ENCODE data around the gene MGLL.

DNA sequence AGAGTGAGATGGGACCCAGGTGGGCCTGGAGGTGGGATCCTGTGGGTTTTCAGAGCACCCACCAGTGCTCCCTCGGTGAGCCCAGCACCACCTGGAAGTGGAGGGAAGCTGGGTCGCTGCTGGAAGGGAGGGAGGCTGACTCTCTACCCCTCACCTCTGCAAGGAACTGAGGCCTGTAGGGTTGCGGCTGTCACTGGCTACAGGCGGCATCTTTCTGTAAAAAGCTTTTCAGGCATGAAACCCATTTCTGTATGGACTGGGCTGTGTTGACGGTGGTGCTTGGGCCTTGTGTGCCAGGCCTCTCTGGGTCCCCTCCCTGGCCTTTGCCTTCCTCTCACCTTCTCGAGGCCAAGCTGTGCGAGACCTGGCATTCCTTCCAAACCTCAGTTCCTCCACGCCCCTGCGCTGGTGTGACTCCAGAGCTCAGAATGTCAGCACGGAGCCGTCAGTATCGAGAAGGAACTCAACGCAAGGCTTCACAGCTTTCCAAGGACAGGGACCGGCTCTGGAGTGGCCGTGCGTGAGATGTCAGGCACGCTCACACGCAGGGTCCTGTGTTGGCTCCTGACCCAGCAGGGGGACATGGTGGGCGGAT, 133.0 kb downstream of the MGLL start:
- TF ChIP-seq, protein P1, sequence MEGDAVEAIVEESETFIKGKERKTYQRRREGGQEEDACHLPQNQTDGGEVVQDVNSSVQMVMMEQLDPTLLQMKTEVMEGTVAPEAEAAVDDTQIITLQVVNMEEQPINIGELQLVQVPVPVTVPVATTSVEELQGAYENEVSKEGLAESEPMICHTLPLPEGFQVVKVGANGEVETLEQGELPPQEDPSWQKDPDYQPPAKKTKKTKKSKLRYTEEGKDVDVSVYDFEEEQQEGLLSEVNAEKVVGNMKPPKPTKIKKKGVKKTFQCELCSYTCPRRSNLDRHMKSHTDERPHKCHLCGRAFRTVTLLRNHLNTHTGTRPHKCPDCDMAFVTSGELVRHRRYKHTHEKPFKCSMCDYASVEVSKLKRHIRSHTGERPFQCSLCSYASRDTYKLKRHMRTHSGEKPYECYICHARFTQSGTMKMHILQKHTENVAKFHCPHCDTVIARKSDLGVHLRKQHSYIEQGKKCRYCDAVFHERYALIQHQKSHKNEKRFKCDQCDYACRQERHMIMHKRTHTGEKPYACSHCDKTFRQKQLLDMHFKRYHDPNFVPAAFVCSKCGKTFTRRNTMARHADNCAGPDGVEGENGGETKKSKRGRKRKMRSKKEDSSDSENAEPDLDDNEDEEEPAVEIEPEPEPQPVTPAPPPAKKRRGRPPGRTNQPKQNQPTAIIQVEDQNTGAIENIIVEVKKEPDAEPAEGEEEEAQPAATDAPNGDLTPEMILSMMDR (conservative IDR thresholded peaks at IDR 0.05 in 1 of 2, IDR thresholded peaks at IDR 0.05 in 1 of 2; ENCODE audit: extremely low read depth in 1 of 2, insufficient read depth in 1 of 2, low read depth in 1 of 2, low read length in 2 of 2) = no peak
- no peak for TF ChIP-seq EZH2 (IDR thresholded peaks at IDR 0.05; ENCODE audit: borderline replicate concordance, low read length)
